ENCODE data around the gene RLIM.

RLIM gene

DNA sequence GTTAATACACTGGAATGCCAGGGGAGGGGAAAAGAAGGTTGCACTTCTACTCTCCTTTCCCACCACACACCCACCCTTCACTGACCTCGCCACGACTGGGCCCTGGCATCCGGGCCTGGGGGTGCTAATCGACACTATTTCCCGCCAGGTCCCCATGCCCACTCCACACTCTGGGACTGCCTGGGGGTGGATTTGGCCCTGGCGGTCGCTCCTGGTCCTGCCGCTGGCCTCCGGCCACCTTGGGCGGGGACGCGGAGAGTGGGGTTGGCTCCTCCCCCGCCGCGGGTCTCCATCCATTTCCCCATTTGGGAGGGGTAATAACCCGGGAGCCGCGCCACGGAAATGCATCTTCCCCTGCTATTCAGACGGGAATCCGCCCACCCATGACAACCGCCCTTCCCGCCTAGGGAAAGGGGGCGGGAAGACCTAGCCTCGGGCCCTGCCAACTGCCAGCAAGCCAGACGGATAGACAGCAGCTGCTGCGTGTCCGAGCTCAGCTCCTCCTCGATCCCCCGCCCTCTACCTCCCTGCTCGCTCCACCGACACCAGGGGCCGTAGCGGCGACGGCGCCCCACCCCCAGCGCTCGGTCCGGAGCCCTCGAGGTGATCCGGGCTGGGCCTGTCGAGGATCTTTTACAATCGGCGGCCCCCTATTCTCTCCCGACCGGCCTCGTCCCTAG is 78.1 kb downstream of the RLIM start:
- peak; percentile 70 for DNase-seq (ENCODE audit: low spot score)

DNA sequence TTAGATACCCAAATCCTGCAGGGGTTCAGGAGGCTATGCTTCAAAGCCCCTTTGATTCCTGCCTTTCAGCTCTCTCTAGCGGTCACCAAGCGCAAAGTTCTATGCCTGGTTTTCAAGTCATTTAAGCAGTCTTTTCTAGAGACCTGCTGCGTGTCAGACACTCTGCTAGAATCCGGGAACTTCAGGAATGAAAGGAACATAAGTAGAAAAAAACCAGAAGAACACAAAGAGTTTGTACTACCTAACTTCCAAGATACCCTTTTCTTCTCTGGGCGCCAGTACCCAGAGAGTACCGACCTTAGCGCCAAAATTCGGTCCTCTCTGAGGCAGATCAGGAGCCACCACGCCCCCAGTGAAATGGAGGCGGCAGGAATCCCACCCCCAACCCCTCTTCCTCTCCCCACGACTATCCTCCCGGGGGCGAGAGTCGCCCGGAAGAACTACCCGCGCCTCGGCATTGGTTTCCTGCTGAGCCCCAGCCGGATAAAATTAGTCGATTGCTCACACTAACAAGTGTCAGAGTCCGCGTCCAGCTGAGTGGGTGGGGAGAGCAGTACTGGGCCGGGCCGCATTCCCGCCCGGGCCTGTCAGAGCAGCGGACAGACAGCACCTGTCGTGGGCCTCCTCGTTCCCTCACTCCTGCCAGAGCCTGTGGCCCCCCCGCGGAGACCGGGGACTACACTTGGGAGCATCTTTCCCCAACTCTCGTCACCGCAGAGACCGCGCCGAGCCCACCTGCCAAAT is 78.8 kb downstream of the RLIM start:
- DNase-seq (ENCODE audit: low spot score) = peak; percentile 58
